GM21723 (cell line): ENCODE data around the gene SCYGR1.
"Not testable (repeated sequence)": the region's sequence is repeated elsewhere in the genome, so short reads cannot be mapped to it uniquely, and the experiment has no call there.

Experiments
- ATAC-seq: cut with Tn5 transposase; IDR thresholded peaks from one replicate; pipeline ENCODE4 v1.9.1; 2021; ENCODE audit warnings: mild to moderate bottlenecking, moderate library complexity; ENCODE audit not compliant: unreplicated experiment

SCYGR1 gene

GRCh38 chr2:227404585-227405271, 17.0 kb upstream of the SCYGR1 start:
- ATAC-seq = no peak

GRCh38 chr2:227402959-227403358, 15.2 kb upstream of the SCYGR1 start:
- no peak for ATAC-seq

GRCh38 chr2:227402321-227402720, 14.6 kb upstream of the SCYGR1 start:
- no peak for ATAC-seq

GRCh38 chr2:227401550-227401949, 13.8 kb upstream of the SCYGR1 start:
- no peak for ATAC-seq

- ATAC-seq = no peak
Measured at GRCh38 chr2:227398684-227399670, 11.2 kb upstream of the SCYGR1 start.

GRCh38 chr2:227397562-227397961, 9.8 kb upstream of the SCYGR1 start:
- no peak for ATAC-seq

- ATAC-seq = no peak
Measured at GRCh38 chr2:227395556-227395955, 7.8 kb upstream of the SCYGR1 start.

- no peak for ATAC-seq
Measured at GRCh38 chr2:227394401-227394800, 6.7 kb upstream of the SCYGR1 start.

GRCh38 chr2:227390468-227391256, 2.9 kb upstream of the SCYGR1 start:
- no peak for ATAC-seq

GRCh38 chr2:227389661-227390060, 1.9 kb upstream of the SCYGR1 start:
- ATAC-seq = no peak

- no peak for ATAC-seq
Measured at GRCh38 chr2:227389231-227389630, 1.5 kb upstream of the SCYGR1 start.

- ATAC-seq = no peak
Measured at GRCh38 chr2:227388537-227389011, 825 bp upstream of the SCYGR1 start.

GRCh38 chr2:227386630-227387029, 1.1 kb downstream of the SCYGR1 start:
- ATAC-seq = no peak

GRCh38 chr2:227383686-227384085, 4.1 kb downstream of the SCYGR1 start:
- ATAC-seq = no peak

- not testable (repeated sequence) for ATAC-seq
Measured at GRCh38 chr2:227382241-227382835, 5.4 kb downstream of the SCYGR1 start.

GRCh38 chr2:227379095-227379494, 8.7 kb downstream of the SCYGR1 start, which contains the start of gene TM4SF20:
Gene TM4SF20, minus strand, starts transcription at chr2:227379306. Its CDS starts 38 bp downstream, at chr2:227379268.
- ATAC-seq = no peak

GRCh38 chr2:227378371-227378782, 9.4 kb downstream of the SCYGR1 start:
- no peak for ATAC-seq

- no peak for ATAC-seq
Measured at GRCh38 chr2:227377467-227378351, 10.0 kb downstream of the SCYGR1 start.

GRCh38 chr2:227376656-227377396, 10.9 kb downstream of the SCYGR1 start:
- no peak for ATAC-seq
